Activated naive CD8-positive, alpha-beta T cell (primary cell): ENCODE measurements around the gene NPAS3.

ENCODE experiments used
- H3K27ac Mint-ChIP-seq: one replicate; pipeline ENCODE4 v1.8.0; 2021; ENCODE audit warnings: mixed read lengths
- H3K27me3 Mint-ChIP-seq: one replicate; pipeline ENCODE4 v1.8.0; 2021; ENCODE audit warnings: mixed read lengths
- H3K36me3 Mint-ChIP-seq: one replicate; pipeline ENCODE4 v1.8.0; 2021; ENCODE audit warnings: mixed read lengths
- H3K4me1 Mint-ChIP-seq: one replicate; pipeline ENCODE4 v1.8.0; 2021; ENCODE audit warnings: low read depth, mixed read lengths
- H3K4me3 Mint-ChIP-seq: one replicate; pipeline ENCODE4 v1.8.0; 2021; ENCODE audit warnings: mild to moderate bottlenecking, mixed read lengths
- H3K9me3 Mint-ChIP-seq: one replicate; pipeline ENCODE4 v1.8.0; 2021; ENCODE audit warnings: low read depth, mixed read lengths

The NPAS3 gene

GRCh38 chr14:33120966-33121365 lies 182.3 kb downstream of the NPAS3 start:
- Mint-ChIP-seq H3K4me1 (no peaks in the 10 kb centered on the region), H3K27ac (no peak overlapping the region), H3K4me3 (no peak overlapping the region), H3K27me3 (no peaks in the 10 kb centered on the region), H3K9me3 (peaks cover 4% of the 10 kb centered on the region), H3K36me3 (no peaks in the 10 kb centered on the region)

DNA sequence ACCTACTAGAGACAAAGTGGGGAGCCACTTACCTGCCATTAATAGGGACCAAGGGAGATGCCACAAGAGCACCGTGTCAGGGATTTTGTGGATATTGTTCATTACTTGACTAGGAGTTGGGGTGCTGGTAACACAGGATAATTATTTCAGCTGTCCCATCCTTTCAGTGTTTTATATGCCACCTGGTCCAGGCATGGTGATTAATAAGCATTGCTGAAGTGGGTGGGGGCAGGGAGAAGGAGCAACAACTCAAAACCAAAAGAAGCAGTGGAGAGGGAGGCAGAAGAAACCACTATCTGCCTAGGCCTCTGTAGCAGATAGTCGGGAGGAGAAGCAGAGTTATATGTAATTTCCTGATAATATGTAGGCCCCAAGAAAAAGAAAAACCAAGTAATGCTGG lies 184.6 kb downstream of the NPAS3 start:
- H3K9me3 Mint-ChIP-seq, result peaks cover 4% of the 10 kb centered on the region
- no peaks in the 10 kb centered on the region for H3K4me1 Mint-ChIP-seq
- H3K27ac Mint-ChIP-seq, result no peak overlapping the region

DNA sequence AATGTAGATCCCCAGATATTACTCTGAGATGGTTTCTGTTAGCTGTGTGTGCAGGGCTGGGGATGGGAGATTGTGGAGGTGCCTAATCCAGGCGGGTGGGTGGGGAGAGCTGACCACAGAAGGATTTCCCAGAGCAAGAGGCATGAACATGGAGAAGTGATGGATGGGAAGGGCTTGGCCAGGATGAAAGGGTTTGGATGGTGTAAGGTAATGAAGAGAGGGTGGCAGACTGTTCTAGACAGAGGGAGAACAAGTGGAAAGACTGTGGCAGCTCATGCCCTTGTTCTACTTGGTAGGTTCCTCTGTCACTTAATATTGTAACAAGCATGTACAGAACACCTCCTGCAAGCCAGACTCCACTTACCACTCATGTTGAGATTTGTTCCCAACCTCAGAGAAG lies 187.8 kb downstream of the NPAS3 start:
- no peak overlapping the region for H3K4me3 Mint-ChIP-seq
- no peaks in the 10 kb centered on the region for H3K4me1 Mint-ChIP-seq
- H3K27me3 Mint-ChIP-seq, result no peaks in the 10 kb centered on the region
- H3K27ac Mint-ChIP-seq, result no peak overlapping the region
- no peaks in the 10 kb centered on the region for H3K36me3 Mint-ChIP-seq
- no peaks in the 10 kb centered on the region for H3K9me3 Mint-ChIP-seq

More for the DNA sequence above, 184.6 kb downstream of the NPAS3 start:
- Mint-ChIP-seq H3K36me3 (no peaks in the 10 kb centered on the region), H3K4me3 (no peak overlapping the region), H3K27me3 (no peaks in the 10 kb centered on the region)

DNA sequence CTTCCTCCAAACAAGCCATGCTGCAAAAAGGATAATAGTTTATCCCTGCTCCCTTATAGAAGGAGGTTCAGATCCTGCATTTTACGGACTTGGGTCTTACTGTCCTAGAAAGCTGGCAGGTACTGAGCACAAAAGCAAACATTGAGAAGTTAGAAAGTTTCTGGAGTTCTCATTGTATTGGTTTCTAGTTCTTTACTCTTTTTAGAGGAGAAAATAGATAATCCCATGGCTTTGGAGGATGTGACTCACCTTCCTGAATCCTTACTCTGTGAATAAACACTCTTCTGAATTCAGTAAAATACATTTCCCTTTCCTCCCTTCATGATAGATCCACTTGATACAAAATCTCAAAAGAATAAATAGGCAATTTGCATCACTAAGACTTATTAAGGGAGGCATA lies 188.9 kb downstream of the NPAS3 start:
- Mint-ChIP-seq H3K4me1 (no peaks in the 10 kb centered on the region), H3K9me3 (no peaks in the 10 kb centered on the region), H3K27ac (no peak overlapping the region), H3K27me3 (no peaks in the 10 kb centered on the region), H3K4me3 (no peak overlapping the region), H3K36me3 (no peaks in the 10 kb centered on the region)

GRCh38 chr14:33131801-33132200 lies 193.1 kb downstream of the NPAS3 start:
- Mint-ChIP-seq H3K27me3 (no peaks in the 10 kb centered on the region), H3K4me3 (no peak overlapping the region), H3K27ac (no peak overlapping the region), H3K36me3 (no peaks in the 10 kb centered on the region), H3K9me3 (no peaks in the 10 kb centered on the region), H3K4me1 (no peaks in the 10 kb centered on the region)

DNA sequence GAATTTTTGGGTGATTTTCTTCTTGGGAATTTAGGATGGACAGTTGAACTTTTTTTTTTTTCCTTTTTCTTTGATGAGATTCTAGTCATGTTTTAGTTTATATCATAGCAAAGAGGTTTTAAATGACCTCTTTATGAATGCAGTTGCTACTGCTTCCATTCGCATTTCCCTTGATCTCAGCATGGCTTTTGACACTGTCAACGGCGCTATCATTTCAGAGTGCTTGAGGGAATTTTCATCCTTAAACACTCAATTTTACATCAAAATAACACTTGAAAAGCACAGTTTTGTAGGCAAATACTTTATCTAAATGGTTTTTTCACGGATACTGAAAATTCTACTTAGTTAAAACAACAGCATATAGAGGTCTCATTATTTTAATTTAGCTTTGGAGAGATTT lies 195.5 kb downstream of the NPAS3 start:
- Mint-ChIP-seq H3K36me3 (no peaks in the 10 kb centered on the region), H3K4me1 (no peaks in the 10 kb centered on the region), H3K4me3 (no peak overlapping the region), H3K27me3 (no peaks in the 10 kb centered on the region), H3K27ac (no peak overlapping the region), H3K9me3 (no peaks in the 10 kb centered on the region)

- Mint-ChIP-seq H3K4me3 (no peak overlapping the region), H3K9me3 (peaks cover 4% of the 10 kb centered on the region), H3K4me1 (no peaks in the 10 kb centered on the region), H3K27ac (no peak overlapping the region), H3K36me3 (no peaks in the 10 kb centered on the region), H3K27me3 (no peaks in the 10 kb centered on the region)
These were observed 196.3 kb downstream of the NPAS3 start for GRCh38 chr14:33134975-33135374.

DNA sequence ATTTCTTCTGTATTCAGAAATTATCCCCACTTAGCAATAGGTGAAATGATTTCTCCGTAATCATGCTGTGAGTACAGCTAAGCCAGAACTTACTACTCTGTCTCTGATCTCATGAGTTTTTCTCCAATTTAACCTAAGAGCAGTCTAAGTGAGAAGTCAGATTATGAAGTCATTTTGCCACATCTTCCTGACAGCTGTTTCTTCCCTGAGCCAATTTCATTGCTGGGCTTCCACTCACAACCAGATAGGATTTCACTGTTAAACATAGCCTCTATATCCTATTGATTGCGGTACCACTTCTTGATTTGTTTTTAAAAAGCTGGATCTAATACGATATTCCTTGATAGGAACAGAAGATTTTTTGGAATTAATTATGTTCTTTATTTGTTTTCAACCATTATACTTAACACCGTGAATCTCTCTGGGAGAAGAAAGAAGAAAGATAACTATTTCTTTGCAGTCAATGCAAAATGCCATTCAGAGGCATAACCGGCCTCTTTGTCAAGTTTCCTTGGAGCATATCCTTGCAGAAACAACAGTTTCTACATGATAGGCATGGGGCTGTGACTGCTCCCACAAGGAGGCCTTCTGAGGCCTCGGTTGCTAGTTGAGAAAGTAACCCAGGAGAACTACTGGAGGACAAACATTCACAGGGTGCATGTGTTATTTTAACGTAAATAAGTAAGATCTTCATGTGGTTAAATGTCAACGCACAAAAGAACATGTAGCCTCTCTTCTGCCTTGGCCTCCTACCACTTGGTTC lies 212.2 kb downstream of the NPAS3 start:
- Mint-ChIP-seq H3K36me3 (no peaks in the 10 kb centered on the region), H3K27me3 (no peaks in the 10 kb centered on the region), H3K9me3 (no peaks in the 10 kb centered on the region), H3K4me3 (no peak overlapping the region), H3K27ac (no peak overlapping the region), H3K4me1 (no peaks in the 10 kb centered on the region)

DNA sequence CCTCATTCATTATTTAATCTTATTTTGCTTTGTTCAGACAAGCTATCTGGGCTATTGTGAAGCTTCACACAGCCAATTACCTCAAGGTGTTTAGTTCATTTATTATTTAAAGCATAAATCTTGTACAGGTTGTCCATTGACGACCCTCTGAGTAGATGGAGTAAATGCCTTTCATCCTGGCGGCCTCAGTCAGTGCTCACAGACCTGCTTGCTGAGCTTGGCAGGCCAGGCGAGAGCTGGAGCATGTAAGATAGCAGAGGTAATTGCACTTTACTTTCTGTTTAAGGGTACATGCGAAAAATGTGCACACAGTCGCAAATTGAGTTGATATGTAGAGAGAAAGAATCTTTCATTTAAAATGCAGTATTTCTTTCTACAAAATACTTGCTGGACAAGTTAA lies 224.4 kb downstream of the NPAS3 start:
- H3K9me3 Mint-ChIP-seq, result peaks cover 4% of the 10 kb centered on the region
- H3K27me3 Mint-ChIP-seq, result no peaks in the 10 kb centered on the region
- H3K27ac Mint-ChIP-seq, result no peak overlapping the region
- H3K4me3 Mint-ChIP-seq, result no peak overlapping the region
- no peaks in the 10 kb centered on the region for H3K4me1 Mint-ChIP-seq
- H3K36me3 Mint-ChIP-seq, result no peaks in the 10 kb centered on the region

GRCh38 chr14:33163600-33163999 lies 224.9 kb downstream of the NPAS3 start:
- Mint-ChIP-seq H3K27ac (no peak overlapping the region), H3K36me3 (no peaks in the 10 kb centered on the region), H3K4me1 (no peaks in the 10 kb centered on the region), H3K9me3 (no peaks in the 10 kb centered on the region), H3K4me3 (no peak overlapping the region), H3K27me3 (no peaks in the 10 kb centered on the region)

GRCh38 chr14:33165144-33165925 lies 226.7 kb downstream of the NPAS3 start:
- H3K27me3 Mint-ChIP-seq, result no peaks in the 10 kb centered on the region
- H3K9me3 Mint-ChIP-seq, result no peaks in the 10 kb centered on the region
- no peaks in the 10 kb centered on the region for H3K4me1 Mint-ChIP-seq
- H3K27ac Mint-ChIP-seq, result no peak overlapping the region
- no peak overlapping the region for H3K4me3 Mint-ChIP-seq
- H3K36me3 Mint-ChIP-seq, result no peaks in the 10 kb centered on the region

DNA sequence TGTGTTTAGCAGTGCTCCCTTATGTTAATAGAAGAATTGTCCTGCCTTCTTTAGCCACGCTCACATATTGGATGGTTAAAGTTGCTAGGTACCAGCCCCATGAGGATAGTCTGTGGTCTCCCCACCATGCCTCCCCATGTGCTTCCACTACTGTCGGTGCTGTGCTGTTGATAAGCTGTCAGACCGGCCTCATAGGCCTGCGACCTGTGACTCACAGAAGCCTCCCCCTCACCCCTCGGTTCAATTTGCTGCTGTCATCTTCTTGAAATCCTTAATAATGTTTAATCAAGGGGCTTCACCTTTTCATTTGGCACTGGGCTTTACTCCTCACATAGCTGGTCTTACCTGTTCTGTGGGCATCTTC lies 227.2 kb downstream of the NPAS3 start:
- H3K27ac Mint-ChIP-seq, result no peak overlapping the region
- H3K36me3 Mint-ChIP-seq, result no peaks in the 10 kb centered on the region
- no peaks in the 10 kb centered on the region for H3K27me3 Mint-ChIP-seq
- peaks cover 2% of the 10 kb centered on the region for H3K9me3 Mint-ChIP-seq
- H3K4me1 Mint-ChIP-seq, result no peaks in the 10 kb centered on the region
- H3K4me3 Mint-ChIP-seq, result no peak overlapping the region

DNA sequence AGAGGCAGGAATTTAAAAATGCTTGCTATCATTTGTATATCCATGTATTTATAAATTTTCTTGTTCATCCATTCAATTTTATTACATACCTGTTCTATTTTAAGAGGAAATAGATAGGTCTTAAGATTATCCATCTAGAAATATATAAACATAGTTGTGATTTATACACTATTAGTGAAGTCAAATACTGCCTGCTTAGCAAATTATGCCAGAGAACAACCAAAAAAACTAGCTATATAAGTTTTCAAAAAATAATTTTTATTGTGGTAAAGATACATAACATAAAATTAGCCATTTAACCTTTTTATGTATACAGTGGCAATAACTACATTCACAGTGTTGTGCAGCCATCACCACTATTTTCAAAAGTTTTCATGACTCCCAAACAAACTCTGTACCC lies 237.3 kb downstream of the NPAS3 start:
- no peak overlapping the region for H3K27ac Mint-ChIP-seq
- H3K4me3 Mint-ChIP-seq, result no peak overlapping the region
- H3K36me3 Mint-ChIP-seq, result no peaks in the 10 kb centered on the region
- no peaks in the 10 kb centered on the region for H3K27me3 Mint-ChIP-seq
- H3K4me1 Mint-ChIP-seq, result no peaks in the 10 kb centered on the region
- peaks cover 4% of the 10 kb centered on the region for H3K9me3 Mint-ChIP-seq

DNA sequence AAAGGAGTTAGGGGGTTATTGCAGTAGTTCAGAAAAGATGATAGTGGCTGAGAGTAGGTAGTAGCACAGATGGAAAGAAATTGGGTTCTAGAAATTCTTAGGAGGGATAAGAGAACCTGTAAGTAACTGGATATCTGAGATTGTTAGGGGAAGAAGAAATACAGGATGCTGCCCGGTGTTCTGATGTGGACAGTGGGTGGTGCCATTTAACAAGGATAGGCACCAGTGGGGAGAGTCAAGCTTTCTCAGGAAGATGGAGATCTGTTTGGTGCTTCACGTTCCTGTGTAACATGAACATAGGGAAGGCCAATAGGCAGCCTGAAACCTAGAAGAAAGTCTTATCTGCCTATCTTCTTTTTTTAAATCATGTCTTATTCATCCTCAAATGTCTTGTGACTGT lies 245.9 kb downstream of the NPAS3 start:
- Mint-ChIP-seq H3K27me3 (no peaks in the 10 kb centered on the region), H3K4me3 (no peak overlapping the region), H3K9me3 (no peaks in the 10 kb centered on the region), H3K4me1 (no peaks in the 10 kb centered on the region), H3K36me3 (no peaks in the 10 kb centered on the region), H3K27ac (no peak overlapping the region)

- Mint-ChIP-seq H3K27ac (no peak overlapping the region), H3K36me3 (no peaks in the 10 kb centered on the region), H3K9me3 (peaks cover 3% of the 10 kb centered on the region), H3K4me1 (no peaks in the 10 kb centered on the region), H3K4me3 (no peak overlapping the region), H3K27me3 (no peaks in the 10 kb centered on the region)
These were observed 248.0 kb downstream of the NPAS3 start for GRCh38 chr14:33186656-33187055.

DNA sequence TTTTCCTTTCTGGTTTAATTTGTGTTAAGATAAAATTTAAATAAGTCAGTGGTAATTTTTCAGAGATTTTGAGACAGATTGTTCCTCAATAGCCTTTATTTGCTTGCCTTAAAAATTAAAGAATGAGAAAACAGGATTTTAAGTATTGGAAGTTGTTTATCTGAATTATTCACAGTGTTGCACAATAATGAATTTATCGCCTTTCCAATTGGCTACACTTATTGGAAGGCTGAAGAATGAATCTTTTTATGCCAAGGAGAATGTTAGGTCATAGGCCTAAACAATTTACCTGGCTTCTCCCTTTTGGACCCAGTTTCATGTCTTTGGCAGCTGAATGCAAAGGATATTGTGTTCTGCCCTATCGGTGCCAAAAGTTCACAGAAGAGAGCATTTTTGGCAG lies 250.2 kb downstream of the NPAS3 start:
- Mint-ChIP-seq H3K9me3 (peaks cover 3% of the 10 kb centered on the region), H3K4me1 (no peaks in the 10 kb centered on the region), H3K36me3 (no peaks in the 10 kb centered on the region), H3K27me3 (no peaks in the 10 kb centered on the region), H3K4me3 (no peak overlapping the region), H3K27ac (no peak overlapping the region)
